Measurements from ENCODE around the gene AP4E1.

The AP4E1 gene

GRCh38 chr15:51007131-51007666, 98.7 kb downstream of the AP4E1 start:
- no peak overlapping the region for H2AFZ ChIP-seq (ENCODE audit: low read length)
- H3K4me3 ChIP-seq (ENCODE audit: low read length, poor library complexity, severe bottlenecking): no peak overlapping the region
- TF ChIP-seq EZH2phosphoT487 (IDR thresholded peaks at IDR 0.05; ENCODE audit: borderline replicate concordance) (no peak), CTCF (conservative IDR thresholded peaks at IDR 0.05; ENCODE audit: low read length) (no peak)
- peaks cover 5% of the 10 kb centered on the region; the same call in 1 of the 2 replicates for H3K36me3 ChIP-seq (ENCODE audit: insufficient read depth, low read length)
- no peak overlapping the region for H3K4me2 ChIP-seq (ENCODE audit: low read depth, low read length, poor library complexity, severe bottlenecking)
- no peaks in the 10 kb centered on the region for H4K20me1 ChIP-seq (ENCODE audit: insufficient read depth, low read length, poor library complexity, severe bottlenecking)
- H3K79me2 ChIP-seq (ENCODE audit: insufficient read depth, low read length): no peaks in the 10 kb centered on the region
- no peaks in the 10 kb centered on the region for H3F3A ChIP-seq (ENCODE audit: low read depth)
- H3K9me2 ChIP-seq (replicated peaks; ENCODE audit: low read depth, low read length): no peaks in the 10 kb centered on the region
- H3K9me3 ChIP-seq (ENCODE audit: insufficient read depth, low read depth, low read length): no peaks in the 10 kb centered on the region
- no peak overlapping the region for H3K9ac ChIP-seq (ENCODE audit: low read depth, low read length, poor library complexity, severe bottlenecking)
- no peaks in the 10 kb centered on the region for H3K27me3 ChIP-seq (ENCODE audit: insufficient read depth, low read length, poor library complexity, severe bottlenecking)
- no peaks in the 10 kb centered on the region for H3K4me1 ChIP-seq (ENCODE audit: insufficient read depth, low read length, poor library complexity, severe bottlenecking)

GRCh38 chr15:51011212-51011611, 102.7 kb downstream of the AP4E1 start:
- Histone ChIP-seq H2AFZ (ENCODE audit: low read length) (no peak overlapping the region), H3K9me3 (ENCODE audit: insufficient read depth, low read depth, low read length) (no peaks in the 10 kb centered on the region), H3K4me2 (ENCODE audit: low read depth, low read length, poor library complexity, severe bottlenecking) (no peak overlapping the region), H3K79me2 (ENCODE audit: insufficient read depth, low read length) (no peaks in the 10 kb centered on the region), H3K36me3 (ENCODE audit: insufficient read depth, low read length) (no peaks in the 10 kb centered on the region), H3K4me3 (ENCODE audit: low read length, poor library complexity, severe bottlenecking) (no peak overlapping the region), H3K9ac (ENCODE audit: low read depth, low read length, poor library complexity, severe bottlenecking) (no peak overlapping the region), H3K27me3 (ENCODE audit: insufficient read depth, low read length, poor library complexity, severe bottlenecking) (no peaks in the 10 kb centered on the region), H3F3A (ENCODE audit: low read depth) (no peaks in the 10 kb centered on the region), H4K20me1 (ENCODE audit: insufficient read depth, low read length, poor library complexity, severe bottlenecking) (no peaks in the 10 kb centered on the region), H3K4me1 (ENCODE audit: insufficient read depth, low read length, poor library complexity, severe bottlenecking) (no peaks in the 10 kb centered on the region), H3K9me2 (replicated peaks; ENCODE audit: low read depth, low read length) (no peaks in the 10 kb centered on the region)
- TF ChIP-seq EZH2phosphoT487 (IDR thresholded peaks at IDR 0.05; ENCODE audit: borderline replicate concordance): no peak
- TF ChIP-seq CTCF (conservative IDR thresholded peaks at IDR 0.05; ENCODE audit: low read length): no peak

- no peaks in the 10 kb centered on the region for H3K9me3 ChIP-seq (ENCODE audit: insufficient read depth, low read depth, low read length)
- no peaks in the 10 kb centered on the region for H3K9me2 ChIP-seq (replicated peaks; ENCODE audit: low read depth, low read length)
- H3K4me2 ChIP-seq (ENCODE audit: low read depth, low read length, poor library complexity, severe bottlenecking): no peak overlapping the region
- no peak overlapping the region for H3K4me3 ChIP-seq (ENCODE audit: low read length, poor library complexity, severe bottlenecking)
- no peaks in the 10 kb centered on the region for H3K27me3 ChIP-seq (ENCODE audit: insufficient read depth, low read length, poor library complexity, severe bottlenecking)
- H3K79me2 ChIP-seq (ENCODE audit: insufficient read depth, low read length): no peaks in the 10 kb centered on the region
- no peak overlapping the region for H2AFZ ChIP-seq (ENCODE audit: low read length)
- no peak overlapping the region for H3K9ac ChIP-seq (ENCODE audit: low read depth, low read length, poor library complexity, severe bottlenecking)
- H3F3A ChIP-seq (ENCODE audit: low read depth): no peaks in the 10 kb centered on the region
- no peaks in the 10 kb centered on the region for H3K36me3 ChIP-seq (ENCODE audit: insufficient read depth, low read length)
- no peaks in the 10 kb centered on the region for H4K20me1 ChIP-seq (ENCODE audit: insufficient read depth, low read length, poor library complexity, severe bottlenecking)
- H3K4me1 ChIP-seq (ENCODE audit: insufficient read depth, low read length, poor library complexity, severe bottlenecking): no peaks in the 10 kb centered on the region
- TF ChIP-seq EZH2phosphoT487 (IDR thresholded peaks at IDR 0.05; ENCODE audit: borderline replicate concordance): no peak
- TF ChIP-seq CTCF (conservative IDR thresholded peaks at IDR 0.05; ENCODE audit: low read length): no peak
These were observed 108.1 kb downstream of the AP4E1 start for GRCh38 chr15:51016615-51017014.
